ENCODE data around the gene CENPP.

CENPP gene

GRCh38 chr9:92516521-92516920, 190.8 kb downstream of the CENPP start:
- H3K36me3 ChIP-seq (ENCODE audit: insufficient read depth, insufficient read length, low read length), result no peaks in the 10 kb centered on the region
- H3K9ac ChIP-seq (ENCODE audit: insufficient read length, low read depth), result no peak overlapping the region
- no peak for TF ChIP-seq ZNF274 (IDR thresholded peaks at IDR 0.05; ENCODE audit: low read depth, low read length)
- TF ChIP-seq YY1 (IDR thresholded peaks at IDR 0.05; ENCODE audit: insufficient read depth, insufficient read length), result no peak
- no peak for TF ChIP-seq SUZ12 (IDR thresholded peaks at IDR 0.05; ENCODE audit: extremely low read depth, insufficient read depth, insufficient read length)
- H3K4me3 ChIP-seq (ENCODE audit: insufficient read length, low read depth), result no peak overlapping the region
- H3K27me3 ChIP-seq (ENCODE audit: insufficient read depth, insufficient read length), result no peaks in the 10 kb centered on the region
- no peaks in the 10 kb centered on the region for H3K4me1 ChIP-seq (ENCODE audit: insufficient read depth, insufficient read length)
- DNase-seq (ENCODE audit: low read depth, low spot score), result no peak
- H3K9me3 ChIP-seq (ENCODE audit: insufficient read depth, low read length), result no peaks in the 10 kb centered on the region

- no peaks in the 10 kb centered on the region for H3K9me3 ChIP-seq (ENCODE audit: insufficient read depth, low read length)
- DNase-seq (ENCODE audit: low read depth, low spot score), result peak; percentile 58
- no peaks in the 10 kb centered on the region for H3K36me3 ChIP-seq (ENCODE audit: insufficient read depth, insufficient read length, low read length)
- no peaks in the 10 kb centered on the region for H3K4me1 ChIP-seq (ENCODE audit: insufficient read depth, insufficient read length)
- H3K27me3 ChIP-seq (ENCODE audit: insufficient read depth, insufficient read length), result no peaks in the 10 kb centered on the region
- H3K4me3 ChIP-seq (ENCODE audit: insufficient read length, low read depth), result no peak overlapping the region
- H3K9ac ChIP-seq (ENCODE audit: insufficient read length, low read depth), result no peak overlapping the region
- TF ChIP-seq ZNF274 (IDR thresholded peaks at IDR 0.05; ENCODE audit: low read depth, low read length), result no peak
- no peak for TF ChIP-seq YY1 (IDR thresholded peaks at IDR 0.05; ENCODE audit: insufficient read depth, insufficient read length)
- no peak for TF ChIP-seq SUZ12 (IDR thresholded peaks at IDR 0.05; ENCODE audit: extremely low read depth, insufficient read depth, insufficient read length)
These were observed 191.3 kb downstream of the CENPP start for GRCh38 chr9:92517046-92517445.

GRCh38 chr9:92518199-92518598, 192.4 kb downstream of the CENPP start:
- Histone ChIP-seq H3K4me1 (ENCODE audit: insufficient read depth, insufficient read length) (no peaks in the 10 kb centered on the region), H3K9ac (ENCODE audit: insufficient read length, low read depth) (no peak overlapping the region), H3K27me3 (ENCODE audit: insufficient read depth, insufficient read length) (no peaks in the 10 kb centered on the region), H3K9me3 (ENCODE audit: insufficient read depth, low read length) (no peaks in the 10 kb centered on the region), H3K36me3 (ENCODE audit: insufficient read depth, insufficient read length, low read length) (no peaks in the 10 kb centered on the region), H3K4me3 (ENCODE audit: insufficient read length, low read depth) (no peak overlapping the region)
- TF ChIP-seq ZNF274 (IDR thresholded peaks at IDR 0.05; ENCODE audit: low read depth, low read length), result no peak
- TF ChIP-seq SUZ12 (IDR thresholded peaks at IDR 0.05; ENCODE audit: extremely low read depth, insufficient read depth, insufficient read length), result no peak
- TF ChIP-seq YY1 (IDR thresholded peaks at IDR 0.05; ENCODE audit: insufficient read depth, insufficient read length), result no peak
- DNase-seq (ENCODE audit: low read depth, low spot score), result no peak

GRCh38 chr9:92520837-92521236, 195.1 kb downstream of the CENPP start:
- Histone ChIP-seq H3K36me3 (ENCODE audit: insufficient read depth, insufficient read length, low read length) (no peaks in the 10 kb centered on the region), H3K4me1 (ENCODE audit: insufficient read depth, insufficient read length) (no peaks in the 10 kb centered on the region), H3K9ac (ENCODE audit: insufficient read length, low read depth) (no peak overlapping the region), H3K4me3 (ENCODE audit: insufficient read length, low read depth) (no peak overlapping the region), H3K27me3 (ENCODE audit: insufficient read depth, insufficient read length) (no peaks in the 10 kb centered on the region), H3K9me3 (ENCODE audit: insufficient read depth, low read length) (no peaks in the 10 kb centered on the region)
- DNase-seq (ENCODE audit: low read depth, low spot score), result no peak
- TF ChIP-seq ZNF274 (IDR thresholded peaks at IDR 0.05; ENCODE audit: low read depth, low read length), result no peak
- TF ChIP-seq SUZ12 (IDR thresholded peaks at IDR 0.05; ENCODE audit: extremely low read depth, insufficient read depth, insufficient read length), result no peak
- no peak for TF ChIP-seq YY1 (IDR thresholded peaks at IDR 0.05; ENCODE audit: insufficient read depth, insufficient read length)

- TF ChIP-seq ZNF274 (IDR thresholded peaks at IDR 0.05; ENCODE audit: low read depth, low read length) (no peak), SUZ12 (IDR thresholded peaks at IDR 0.05; ENCODE audit: extremely low read depth, insufficient read depth, insufficient read length) (no peak), YY1 (IDR thresholded peaks at IDR 0.05; ENCODE audit: insufficient read depth, insufficient read length) (no peak)
- Histone ChIP-seq H3K9ac (ENCODE audit: insufficient read length, low read depth) (no peak overlapping the region), H3K9me3 (ENCODE audit: insufficient read depth, low read length) (no peaks in the 10 kb centered on the region), H3K27me3 (ENCODE audit: insufficient read depth, insufficient read length) (no peaks in the 10 kb centered on the region), H3K36me3 (ENCODE audit: insufficient read depth, insufficient read length, low read length) (no peaks in the 10 kb centered on the region), H3K4me1 (ENCODE audit: insufficient read depth, insufficient read length) (no peaks in the 10 kb centered on the region), H3K4me3 (ENCODE audit: insufficient read length, low read depth) (no peak overlapping the region)
- DNase-seq (ENCODE audit: low read depth, low spot score), result no peak
These were observed 197.5 kb downstream of the CENPP start for GRCh38 chr9:92522983-92523970.

- Histone ChIP-seq H3K36me3 (ENCODE audit: insufficient read depth, insufficient read length, low read length) (no peaks in the 10 kb centered on the region), H3K4me3 (ENCODE audit: insufficient read length, low read depth) (no peak overlapping the region), H3K9me3 (ENCODE audit: insufficient read depth, low read length) (no peaks in the 10 kb centered on the region), H3K9ac (ENCODE audit: insufficient read length, low read depth) (no peak overlapping the region), H3K4me1 (ENCODE audit: insufficient read depth, insufficient read length) (no peaks in the 10 kb centered on the region), H3K27me3 (ENCODE audit: insufficient read depth, insufficient read length) (no peaks in the 10 kb centered on the region)
- no peak for DNase-seq (ENCODE audit: low read depth, low spot score)
- TF ChIP-seq YY1 (IDR thresholded peaks at IDR 0.05; ENCODE audit: insufficient read depth, insufficient read length) (no peak), ZNF274 (IDR thresholded peaks at IDR 0.05; ENCODE audit: low read depth, low read length) (no peak), SUZ12 (IDR thresholded peaks at IDR 0.05; ENCODE audit: extremely low read depth, insufficient read depth, insufficient read length) (no peak)
These were observed 199.1 kb downstream of the CENPP start for GRCh38 chr9:92524881-92525280.

- TF ChIP-seq SUZ12 (IDR thresholded peaks at IDR 0.05; ENCODE audit: extremely low read depth, insufficient read depth, insufficient read length) (no peak), ZNF274 (IDR thresholded peaks at IDR 0.05; ENCODE audit: low read depth, low read length) (no peak), YY1 (IDR thresholded peaks at IDR 0.05; ENCODE audit: insufficient read depth, insufficient read length) (no peak)
- no peak for DNase-seq (ENCODE audit: low read depth, low spot score)
- Histone ChIP-seq H3K9me3 (ENCODE audit: insufficient read depth, low read length) (no peaks in the 10 kb centered on the region), H3K27me3 (ENCODE audit: insufficient read depth, insufficient read length) (no peaks in the 10 kb centered on the region), H3K4me3 (ENCODE audit: insufficient read length, low read depth) (no peak overlapping the region), H3K4me1 (ENCODE audit: insufficient read depth, insufficient read length) (no peaks in the 10 kb centered on the region), H3K9ac (ENCODE audit: insufficient read length, low read depth) (no peak overlapping the region), H3K36me3 (ENCODE audit: insufficient read depth, insufficient read length, low read length) (no peaks in the 10 kb centered on the region)
These were observed 199.6 kb downstream of the CENPP start for GRCh38 chr9:92525306-92525705.
